BLaER1 treated with 17β-estradiol and CSF1 and Interleukin-3, amounts not matched to agents 10 nM and 100 nM (cell line): ENCODE data around the gene MICAL3.

Experiments used
- H3K27ac ChIP-seq, 11 experiments: shearing (Covaris generic); formaldehyde crosslinking; 2 replicates each; pipeline ENCODE4 v1.8.1; 2022
- H3K27me3 ChIP-seq, 11 experiments: shearing (Covaris generic); formaldehyde crosslinking; 2 replicates each; pipeline ENCODE4 v1.8.1; 2022
- H3K36me3 ChIP-seq, 11 experiments: shearing (Covaris generic); formaldehyde crosslinking; 2 replicates each; pipeline ENCODE4 v1.8.1; 2022
- H3K4me1 ChIP-seq, 10 experiments: shearing (Covaris generic); formaldehyde crosslinking; 2 replicates each; pipeline ENCODE4 v1.8.1; 2022
- H3K4me2 ChIP-seq, 11 experiments: shearing (Covaris generic); formaldehyde crosslinking; 2 replicates each; pipeline ENCODE4 v1.8.1; 2022
- H3K4me3 ChIP-seq, 10 experiments: shearing (Covaris generic); formaldehyde crosslinking; 2 replicates each; pipeline ENCODE4 v1.8.1; 2022
- H3K9ac ChIP-seq, 11 experiments: shearing (Covaris generic); formaldehyde crosslinking; 2 replicates each; pipeline ENCODE4 v1.8.1; 2022
- H3K9me3 ChIP-seq, 11 experiments: shearing (Covaris generic); formaldehyde crosslinking; replicated peaks in 1 of 11; 2 replicates each; pipeline ENCODE4 v1.8.1; 2022
- H4K20me1 ChIP-seq, 11 experiments: shearing (Covaris generic); formaldehyde crosslinking; 2 replicates each; pipeline ENCODE4 v1.8.1; 2022
- Cebpa-rat ChIP-seq, 11 experiments: shearing (Covaris generic); IDR thresholded peaks; 2 replicates each; pipeline ENCODE4 v1.8.1; 2022

Gene MICAL3

GRCh38 chr22:17911312-17911705 lies 113.1 kb downstream of the MICAL3 start:
- H4K20me1 ChIP-seq: peaks cover 0 to 96% (median 63%) of the 10 kb centered on the region in 11 experiments; a peak in 18 of 22 replicates
- H3K4me1 ChIP-seq: peaks cover 15 to 27% (median 20%) of the 10 kb centered on the region in 10 experiments
- no peaks in the 10 kb centered on the region for H3K27me3 ChIP-seq
- H3K4me2 ChIP-seq: peak overlapping the region; percentile 45 to 74 (median 66)
- peaks cover 3 to 24% (median 10%) of the 10 kb centered on the region in 11 experiments; a peak in 20 of 22 replicates for H3K36me3 ChIP-seq
- TF ChIP-seq Cebpa-rat (IDR thresholded peaks at IDR 0.05): no peak
- H3K4me3 ChIP-seq: no peak overlapping the region
- peak overlapping the region in 3 of 11 experiments; percentile 19 to 36 (median 28); a peak in 5 of 22 replicates for H3K9ac ChIP-seq
- peaks cover 0 to 6% (median 0%) of the 10 kb centered on the region in 11 experiments; a peak in 1 of 22 replicates for H3K9me3 ChIP-seq
- H3K27ac ChIP-seq: no peak overlapping the region

GRCh38 chr22:17910561-17911311 lies 113.6 kb downstream of the MICAL3 start:
- Histone ChIP-seq H3K4me2 (peak overlapping the region; percentile 45 to 74 (median 66)), H3K4me3 (no peak overlapping the region), H3K27ac (no peak overlapping the region), H4K20me1 (peaks cover 0 to 93% (median 62%) of the 10 kb centered on the region in 11 experiments; a peak in 18 of 22 replicates), H3K9me3 (peaks cover 0 to 6% (median 0%) of the 10 kb centered on the region in 11 experiments; a peak in 1 of 22 replicates), H3K4me1 (peaks cover 15 to 27% (median 20%) of the 10 kb centered on the region in 10 experiments), H3K9ac (peak overlapping the region in 4 of 11 experiments; percentile 6 to 36 (median 24); a peak in 6 of 22 replicates), H3K36me3 (peaks cover 8 to 30% (median 16%) of the 10 kb centered on the region in 11 experiments), H3K27me3 (no peaks in the 10 kb centered on the region)
- TF ChIP-seq Cebpa-rat (IDR thresholded peaks at IDR 0.05): no peak

GRCh38 chr22:17907748-17908051 lies 116.7 kb downstream of the MICAL3 start:
- Histone ChIP-seq H4K20me1 (peaks cover 0 to 91% (median 66%) of the 10 kb centered on the region in 11 experiments; a peak in 18 of 22 replicates), H3K4me3 (no peak overlapping the region), H3K4me2 (no peak overlapping the region), H3K36me3 (peaks cover 32 to 51% (median 43%) of the 10 kb centered on the region in 11 experiments), H3K9ac (no peak overlapping the region), H3K27ac (no peak overlapping the region), H3K4me1 (peaks cover 15 to 34% (median 21%) of the 10 kb centered on the region in 10 experiments), H3K9me3 (no peaks in the 10 kb centered on the region), H3K27me3 (no peaks in the 10 kb centered on the region)
- TF ChIP-seq Cebpa-rat (IDR thresholded peaks at IDR 0.05): peak in 1 of 11 experiments; percentile 64; a peak in 1 of 22 replicates

- Histone ChIP-seq H3K4me2 (no peak overlapping the region), H4K20me1 (peaks cover 0 to 95% (median 66%) of the 10 kb centered on the region in 11 experiments; a peak in 18 of 22 replicates)
- TF ChIP-seq Cebpa-rat (IDR thresholded peaks at IDR 0.05): no peak
These were observed 117.2 kb downstream of the MICAL3 start for GRCh38 chr22:17906978-17907747.

GRCh38 chr22:17905445-17905844 lies 118.9 kb downstream of the MICAL3 start:
- Histone ChIP-seq H3K27ac (no peak overlapping the region), H3K9me3 (no peaks in the 10 kb centered on the region), H3K36me3 (peaks cover 37 to 73% (median 62%) of the 10 kb centered on the region in 11 experiments), H3K4me3 (no peak overlapping the region), H3K4me1 (peaks cover 2 to 34% (median 10%) of the 10 kb centered on the region in 10 experiments; a peak in 19 of 20 replicates), H4K20me1 (peaks cover 0 to 94% (median 53%) of the 10 kb centered on the region in 11 experiments; a peak in 17 of 22 replicates), H3K27me3 (no peaks in the 10 kb centered on the region), H3K4me2 (no peak overlapping the region), H3K9ac (no peak overlapping the region)
- no peak for TF ChIP-seq Cebpa-rat (IDR thresholded peaks at IDR 0.05)

More at GRCh38 chr22:17906978-17907747, 117.2 kb downstream of the MICAL3 start:
- H3K4me3 ChIP-seq: no peak overlapping the region
- no peak overlapping the region for H3K27ac ChIP-seq
- no peak overlapping the region for H3K9ac ChIP-seq
- H3K27me3 ChIP-seq: no peaks in the 10 kb centered on the region
- H3K36me3 ChIP-seq: peaks cover 35 to 56% (median 47%) of the 10 kb centered on the region in 11 experiments
- H3K4me1 ChIP-seq: peaks cover 15 to 39% (median 21%) of the 10 kb centered on the region in 10 experiments
- no peaks in the 10 kb centered on the region for H3K9me3 ChIP-seq

- TF ChIP-seq Cebpa-rat (IDR thresholded peaks at IDR 0.05): no peak
- H3K9ac ChIP-seq: no peak overlapping the region
- peaks cover 0 to 79% (median 36%) of the 10 kb centered on the region in 11 experiments; a peak in 12 of 22 replicates for H4K20me1 ChIP-seq
- no peaks in the 10 kb centered on the region for H3K9me3 ChIP-seq
- H3K4me3 ChIP-seq: no peak overlapping the region
- no peaks in the 10 kb centered on the region for H3K27me3 ChIP-seq
- H3K36me3 ChIP-seq: peaks cover 37 to 90% (median 76%) of the 10 kb centered on the region in 11 experiments
- no peak overlapping the region for H3K27ac ChIP-seq
- peaks cover 0 to 41% (median 13%) of the 10 kb centered on the region in 10 experiments; a peak in 13 of 20 replicates for H3K4me1 ChIP-seq
- 0 out of 22 replicates have a peak overlapping the region, but pooled peaks of 1 of the 11 experiments have one; percentile 6 for H3K4me2 ChIP-seq
These were observed 120.6 kb downstream of the MICAL3 start for GRCh38 chr22:17903564-17904295.

- H3K27me3 ChIP-seq: no peaks in the 10 kb centered on the region
- H3K36me3 ChIP-seq: peaks cover 37 to 98% (median 82%) of the 10 kb centered on the region in 11 experiments
- peaks cover 0 to 74% (median 28%) of the 10 kb centered on the region in 11 experiments; a peak in 12 of 22 replicates for H4K20me1 ChIP-seq
- H3K9ac ChIP-seq: no peak overlapping the region
- H3K4me3 ChIP-seq: no peak overlapping the region
- TF ChIP-seq Cebpa-rat (IDR thresholded peaks at IDR 0.05): no peak
- no peaks in the 10 kb centered on the region for H3K9me3 ChIP-seq
- H3K4me2 ChIP-seq: no peak overlapping the region
- no peak overlapping the region for H3K27ac ChIP-seq
- H3K4me1 ChIP-seq: peaks cover 0 to 41% (median 13%) of the 10 kb centered on the region in 10 experiments; a peak in 13 of 20 replicates
These were observed 121.4 kb downstream of the MICAL3 start for GRCh38 chr22:17902960-17903359.

- no peak for TF ChIP-seq Cebpa-rat (IDR thresholded peaks at IDR 0.05)
- H4K20me1 ChIP-seq: peaks cover 0 to 30% (median 13%) of the 10 kb centered on the region in 11 experiments; a peak in 9 of 22 replicates
- H3K4me2 ChIP-seq: no peak overlapping the region
- peaks cover 0 to 33% (median 15%) of the 10 kb centered on the region in 10 experiments; a peak in 12 of 20 replicates for H3K4me1 ChIP-seq
- H3K27ac ChIP-seq: no peak overlapping the region
- H3K27me3 ChIP-seq: no peaks in the 10 kb centered on the region
- H3K9me3 ChIP-seq: no peaks in the 10 kb centered on the region
- H3K36me3 ChIP-seq: peaks cover 23 to 100% (median 87%) of the 10 kb centered on the region in 11 experiments
- H3K4me3 ChIP-seq: no peak overlapping the region
- H3K9ac ChIP-seq: no peak overlapping the region
These were observed 126.0 kb downstream of the MICAL3 start for GRCh38 chr22:17898375-17898774.
